HepG2 (cell line): Measurements from ENCODE around the gene ASCC3. TPM values are rescaled to one million over a fixed set of nuclear protein-coding genes. Genes with fewer than 3 reads are reported as not detected.
A peak's percentile ranks its signal among the peaks of the same experiment; 100 is the strongest.

ENCODE experiments used
- ATAC-seq: fragments of 200-7000 bp; cut with Tn5 transposase; 3 replicates; pipeline ENCODE4 v1.9.1; 2020; ENCODE audit warnings: mild to moderate bottlenecking, moderate library complexity
- BruUV-seq: library from RNA; stranded (reverse); fragments of 400-500 nt; replicated peaks from 2 replicates; lab custom pipeline; 2021; lab: Mats Ljungman, UMichigan
- CTCF ChIA-PET: fragments of 300-600 bp; formaldehyde crosslinking; extraction: SDS; loops from one replicate; lab custom pipeline; 2021; ENCODE audit warnings: low total read pairs, inconsistent platforms, low intra/inter-chr PET ratio; lab: Yijun Ruan, JAX
- POLR2A ChIA-PET: fragments of 350-600 bp; sonication (Branson Sonifier 250); formaldehyde crosslinking; loops from one replicate; lab custom pipeline; 2020; ENCODE audit warnings: antibody characterized with exemption, inconsistent platforms; lab: Yijun Ruan, JAX
- DNase-seq: peaks from one replicate; pipeline ENCODE4 v3.0.0-alpha.2; 2015; ENCODE audit warnings: low spot score
- FAIRE-seq: peaks from 3 replicates; lab custom pipeline; 2011; peaks lifted over from hg19 to GRCh38; lab: Jason Lieb, UNC
- H2AFZ ChIP-seq: one replicate; pipeline ENCODE4 v1.6.1; 2011; ENCODE audit warnings: low read length, inconsistent platforms
- H3K27ac ChIP-seq: fragments of 300-600 bp; 3 replicates; pipeline ENCODE4 v1.8.0; 2011; ENCODE audit warnings: mixed run types, mild to moderate bottlenecking, mixed read lengths, low read length, inconsistent platforms; ENCODE audit not compliant: insufficient read depth; ENCODE audit errors: extremely low read length
- H3K27me3 ChIP-seq, 2 experiments: fragments of 200-600 bp in 1 of 2; 2 replicates in 1 of 2; 3 replicates in 1 of 2; pipeline versions ENCODE4 v1.6.0 to v1.8.0; 2011; ENCODE audit warnings: low read length in 2 of 2, mild to moderate bottlenecking in 2 of 2, moderate library complexity in 2 of 2, inconsistent platforms in 1 of 2; ENCODE audit not compliant: insufficient read depth in 2 of 2, control insufficient read depth in 1 of 2
- H3K36me3 ChIP-seq, 2 experiments: fragments of 200-600 bp in 1 of 2; replicated peaks in 1 of 2; 2 replicates in 1 of 2; 3 replicates in 1 of 2; pipeline versions ENCODE4 v1.5.1 to v1.8.0; 2011; ENCODE audit warnings: low read length in 2 of 2, inconsistent platforms in 1 of 2; ENCODE audit not compliant: insufficient read depth in 2 of 2, control insufficient read depth in 1 of 2
- H3K4me1 ChIP-seq: 2 replicates; pipeline ENCODE4 v1.5.1; 2012; ENCODE audit warnings: low read length, inconsistent platforms; ENCODE audit not compliant: insufficient read depth
- H3K4me2 ChIP-seq: 2 replicates; pipeline ENCODE4 v1.6.0; 2011; ENCODE audit warnings: low read depth, low read length, inconsistent platforms
- H3K4me3 ChIP-seq, 3 experiments: fragments of 200-600 bp in 1 of 3; sonication (generic), shearing (Covaris generic) in 1 of 3; replicated peaks in 1 of 3; 2 replicates each; pipeline ENCODE4 v1.5.1; 2011 to 2016; ENCODE audit warnings: low read length in 3 of 3, inconsistent platforms in 2 of 3, low read depth in 2 of 3, mild to moderate bottlenecking in 2 of 3, control low read depth in 1 of 3, mixed read lengths in 1 of 3; ENCODE audit not compliant: insufficient read depth in 1 of 3
- H3K79me2 ChIP-seq: one replicate; pipeline ENCODE4 v1.6.1; 2011; ENCODE audit warnings: low read length, inconsistent platforms; ENCODE audit not compliant: insufficient read depth
- H3K9ac ChIP-seq: 2 replicates; pipeline ENCODE4 v1.6.0; 2011; ENCODE audit warnings: mild to moderate bottlenecking, low read depth, low read length, inconsistent platforms; ENCODE audit not compliant: insufficient read depth
- H3K9me3 ChIP-seq: 2 replicates; pipeline ENCODE4 v1.5.1; 2012; ENCODE audit warnings: mild to moderate bottlenecking, low read length
- H4K20me1 ChIP-seq: 2 replicates; pipeline ENCODE4 v1.6.0; 2011; ENCODE audit warnings: inconsistent platforms, mild to moderate bottlenecking, low read length, moderate library complexity; ENCODE audit not compliant: insufficient read depth
- CBFB ChIP-seq: sonication (generic); formaldehyde crosslinking; IDR thresholded peaks from 2 replicates; pipeline ENCODE4 v1.4.0; 2020; ENCODE audit warnings: missing genetic modification reagents
- WGBS: methylation state at CpG from one replicate; pipeline ENCODE4 v1.1.6; 2017; ENCODE audit warnings: low lambda C conversion rate; 5-methylcytosine and 5-hydroxymethylcytosine counted together
- in situ Hi-C: cut with HindIII; loops from 2 replicates; pipeline ENCODE4 v1.10.0; 2017; ENCODE audit warnings: low pct_unique_long_range_greater_than_20kb; ENCODE audit not compliant: extremely low pct_ligation_motif_present
- intact Hi-C: fragments of 100-400 bp; cut with micrococcal nuclease; formaldehyde crosslinking; loops from one replicate; pipeline ENCODE4 v1.10.0; 2022; ENCODE audit not compliant: unreplicated experiment
- polyA plus RNA-seq, 8 experiments: library from polyadenylated mRNA; depleted of rRNA in 3 of 8; stranded (reverse) in 7 of 8; unstranded in 1 of 8; fragments of >200 nt; fragmentation: Illumina TruSeq in 4 of 8; extraction: Trizol in 4 of 8; gene quantifications; 2 replicates each; pipeline versions ENCODE4 v1.2.1 to v1.2.3, GENCODE V29; 2011 to 2016; ENCODE audit warnings: low read depth in 4 of 8, missing spikeins in 1 of 8, mixed read lengths in 1 of 8; ENCODE audit not compliant: insufficient read depth in 1 of 8
- total RNA-seq, 5 experiments: library from RNA; depleted of rRNA; stranded (reverse); fragments of >200 nt; fragmentation: Illumina TruSeq; extraction: Trizol; gene quantifications; 2 replicates each; pipeline ENCODE4 v1.2.3, GENCODE V29; 2016; ENCODE audit warnings: low read depth in 1 of 5
- TF ChIP-seq, protein P1 (sequence below): sonication (generic); formaldehyde crosslinking; IDR thresholded peaks from 2 replicates; pipeline ENCODE4 v1.5.1; 2020; ENCODE audit warnings: mild to moderate bottlenecking, missing genetic modification reagents, moderate library complexity

ASCC3 gene
- total and polyA plus RNA-seq, 2 of the 13 experiments (the other 11 are each of a cell fraction or from before 2014, with no cell fraction given) = 23.1 to 55.7 TPM

DNA sequence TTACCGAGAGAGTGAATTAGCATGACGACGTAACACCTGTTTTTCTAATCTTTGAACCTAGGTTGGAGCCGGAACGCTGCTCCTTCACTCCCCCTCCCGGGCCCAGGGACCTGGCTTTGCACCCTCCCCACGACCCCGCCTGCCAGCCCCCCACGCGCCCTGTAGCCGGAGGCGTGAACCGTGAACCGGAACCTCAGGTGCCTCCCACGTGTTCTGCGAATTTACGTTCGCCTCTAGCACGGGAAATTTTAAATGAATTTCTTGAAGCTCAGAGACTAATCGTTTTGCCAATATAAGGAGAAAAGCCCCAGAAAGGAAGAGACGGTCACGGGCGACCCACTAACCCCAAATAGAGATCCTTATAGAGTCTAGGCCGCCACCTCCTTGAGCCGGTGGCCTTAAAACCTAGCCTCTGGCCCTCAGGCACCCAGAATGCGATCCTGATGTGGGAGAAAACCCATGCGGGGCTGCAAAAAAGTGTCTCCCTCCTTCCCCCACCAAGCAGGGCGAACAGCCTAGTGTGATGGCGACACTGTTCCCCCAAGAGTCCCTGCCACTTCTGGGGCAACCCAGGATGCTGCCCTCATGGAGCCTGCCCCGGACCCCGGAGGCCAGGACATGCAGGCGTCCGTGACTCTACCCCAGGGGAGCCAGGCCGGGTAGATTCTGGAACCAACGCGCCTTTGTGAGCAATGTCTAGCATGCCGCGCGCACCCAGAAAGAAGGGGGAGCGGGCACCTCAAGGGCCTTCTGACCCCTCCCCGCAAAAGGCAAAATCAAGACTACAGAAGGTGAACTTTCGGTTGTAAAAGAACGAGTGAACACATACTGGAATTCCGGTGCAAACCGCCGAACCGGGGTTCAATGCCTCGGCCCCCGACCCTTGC is 413.8 kb downstream of the ASCC3 start:
- intact Hi-C loops (no loop called here), in situ Hi-C loops (no loop called here)
- Histone ChIP-seq H3K27me3 (peaks cover 6 to 46% of the 10 kb centered on the region in 2 experiments; a peak in 4 of 5 replicates), H3K27ac (no peak overlapping the region), H3K9ac (no peak overlapping the region), H3K4me3 (no peak overlapping the region), H3K36me3 (no peaks in the 10 kb centered on the region), H2AFZ (no peak overlapping the region), H3K9me3 (no peaks in the 10 kb centered on the region), H4K20me1 (no peaks in the 10 kb centered on the region), H3K4me1 (peaks cover 14% of the 10 kb centered on the region; the same call in 1 of the 2 replicates), H3K79me2 (no peaks in the 10 kb centered on the region), H3K4me2 (peak overlapping the region; percentile 36; the same call in 1 of the 2 replicates)
- no TSS peak for BruUV-seq
- TF ChIP-seq, protein P1, sequence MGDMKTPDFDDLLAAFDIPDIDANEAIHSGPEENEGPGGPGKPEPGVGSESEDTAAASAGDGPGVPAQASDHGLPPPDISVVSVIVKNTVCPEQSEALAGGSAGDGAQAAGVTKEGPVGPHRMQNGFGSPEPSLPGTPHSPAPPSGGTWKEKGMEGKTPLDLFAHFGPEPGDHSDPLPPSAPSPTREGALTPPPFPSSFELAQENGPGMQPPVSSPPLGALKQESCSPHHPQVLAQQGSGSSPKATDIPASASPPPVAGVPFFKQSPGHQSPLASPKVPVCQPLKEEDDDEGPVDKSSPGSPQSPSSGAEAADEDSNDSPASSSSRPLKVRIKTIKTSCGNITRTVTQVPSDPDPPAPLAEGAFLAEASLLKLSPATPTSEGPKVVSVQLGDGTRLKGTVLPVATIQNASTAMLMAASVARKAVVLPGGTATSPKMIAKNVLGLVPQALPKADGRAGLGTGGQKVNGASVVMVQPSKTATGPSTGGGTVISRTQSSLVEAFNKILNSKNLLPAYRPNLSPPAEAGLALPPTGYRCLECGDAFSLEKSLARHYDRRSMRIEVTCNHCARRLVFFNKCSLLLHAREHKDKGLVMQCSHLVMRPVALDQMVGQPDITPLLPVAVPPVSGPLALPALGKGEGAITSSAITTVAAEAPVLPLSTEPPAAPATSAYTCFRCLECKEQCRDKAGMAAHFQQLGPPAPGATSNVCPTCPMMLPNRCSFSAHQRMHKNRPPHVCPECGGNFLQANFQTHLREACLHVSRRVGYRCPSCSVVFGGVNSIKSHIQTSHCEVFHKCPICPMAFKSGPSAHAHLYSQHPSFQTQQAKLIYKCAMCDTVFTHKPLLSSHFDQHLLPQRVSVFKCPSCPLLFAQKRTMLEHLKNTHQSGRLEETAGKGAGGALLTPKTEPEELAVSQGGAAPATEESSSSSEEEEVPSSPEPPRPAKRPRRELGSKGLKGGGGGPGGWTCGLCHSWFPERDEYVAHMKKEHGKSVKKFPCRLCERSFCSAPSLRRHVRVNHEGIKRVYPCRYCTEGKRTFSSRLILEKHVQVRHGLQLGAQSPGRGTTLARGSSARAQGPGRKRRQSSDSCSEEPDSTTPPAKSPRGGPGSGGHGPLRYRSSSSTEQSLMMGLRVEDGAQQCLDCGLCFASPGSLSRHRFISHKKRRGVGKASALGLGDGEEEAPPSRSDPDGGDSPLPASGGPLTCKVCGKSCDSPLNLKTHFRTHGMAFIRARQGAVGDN (CRISPR knock-in tag) = peak; percentile 14; the same call in 1 of the 2 replicates
- no peak for TF ChIP-seq CBFB
- DNase-seq (peak; percentile 2), ATAC-seq (peak; percentile 50), FAIRE-seq (no peak)
- ChIA-PET POLR2A (no interaction called here), CTCF (no interaction called here)
- WGBS = 29% methylated on average over 21 of the region's 49 CpGs
